PC-3 (cell line): ENCODE measurements around the gene IGFBP4. TPM values are rescaled to one million over a fixed set of nuclear protein-coding genes. Genes with fewer than 3 reads are reported as not detected.

Source experiments
- ATAC-seq: fragments of 200-7000 bp; cut with Tn5 transposase; 2 replicates; pipeline ENCODE4 v1.9.1; 2020; ENCODE audit warnings: mild to moderate bottlenecking, moderate library complexity
- BruUV-seq: library from RNA; stranded (reverse); fragments of 400-500 nt; replicated peaks from 2 replicates; lab custom pipeline; 2021; lab: Mats Ljungman, UMichigan
- CTCF ChIA-PET: fragments of 300-600 bp; sonication (Branson Sonifier 250); formaldehyde crosslinking; loops from one replicate; lab custom pipeline; 2022; ENCODE audit warnings: antibody characterized with exemption; lab: Charles Lee
- POLR2A ChIA-PET: fragments of 300-600 bp; sonication (Branson Sonifier 250); formaldehyde crosslinking; loops from one replicate; lab custom pipeline; 2022; ENCODE audit warnings: antibody characterized with exemption; ENCODE audit not compliant: unreplicated experiment; lab: Charles Lee
- DNase-seq: peaks from one replicate; pipeline ENCODE4 v3.0.0-alpha.2; 2015
- H2AFZ ChIP-seq: fragments of 300-600 bp; sonication (generic); 2 replicates; pipeline ENCODE4 v1.6.0; 2016; ENCODE audit warnings: antibody characterized with exemption, low read length
- H3F3A ChIP-seq: fragments of 300-600 bp; sonication (generic); one replicate; pipeline ENCODE4 v1.6.0; 2017; ENCODE audit warnings: antibody characterized with exemption, low read length, control low read depth, mild to moderate bottlenecking; ENCODE audit not compliant: unreplicated experiment
- H3K27ac ChIP-seq: fragments of 300-600 bp; sonication (generic); 2 replicates; pipeline ENCODE4 v1.5.1; 2016; ENCODE audit warnings: mild to moderate bottlenecking, low read length
- H3K27me3 ChIP-seq: fragments of 300-600 bp; sonication (generic); 2 replicates; pipeline ENCODE4 v1.6.1; 2016; ENCODE audit warnings: low read length, mixed read lengths
- H3K36me3 ChIP-seq: fragments of 300-600 bp; sonication (generic); 2 replicates; pipeline ENCODE4 v1.6.1; 2016; ENCODE audit warnings: low read depth, mixed run types, low read length, mixed read lengths
- H3K4me1 ChIP-seq: fragments of 300-600 bp; sonication (generic); 2 replicates; pipeline ENCODE4 v1.5.1; 2016; ENCODE audit warnings: low read length; ENCODE audit not compliant: insufficient read depth
- H3K4me2 ChIP-seq: fragments of 300-600 bp; sonication (generic); 2 replicates; pipeline ENCODE4 v1.6.0; 2016; ENCODE audit warnings: low read length
- H3K4me3 ChIP-seq: fragments of 300-600 bp; sonication (generic); 2 replicates; pipeline ENCODE4 v1.5.1; 2016; ENCODE audit warnings: mild to moderate bottlenecking, low read length, mixed read lengths
- H3K79me2 ChIP-seq: fragments of 300-600 bp; sonication (generic); 2 replicates; pipeline ENCODE4 v1.6.1; 2017; ENCODE audit warnings: low read length, mixed read lengths
- H3K9ac ChIP-seq: fragments of 300-600 bp; sonication (generic); 2 replicates; pipeline ENCODE4 v1.6.0; 2016; ENCODE audit warnings: mild to moderate bottlenecking, low read length
- H3K9me2 ChIP-seq: fragments of 300-600 bp; sonication (generic); replicated peaks from 2 replicates; pipeline ENCODE4 v1.6.1; 2016; ENCODE audit warnings: mixed run types, low read length, mixed read lengths
- H3K9me3 ChIP-seq: fragments of 300-600 bp; sonication (generic); 2 replicates; pipeline ENCODE4 v1.6.1; 2016; ENCODE audit warnings: low read length, mixed read lengths
- H4K20me1 ChIP-seq: fragments of 300-600 bp; sonication (generic); 2 replicates; pipeline ENCODE4 v1.6.1; 2016; ENCODE audit warnings: low read length, mixed read lengths
- CTCF ChIP-seq: fragments of 300-600 bp; sonication (generic); conservative IDR thresholded peaks from 2 replicates; pipeline ENCODE4 v1.5.1; 2017; ENCODE audit warnings: antibody characterized with exemption, low read depth, mild to moderate bottlenecking, low read length
- EZH2 ChIP-seq: fragments of 300-600 bp; sonication (generic); IDR thresholded peaks from one replicate; pipeline ENCODE4 v1.6.1; 2017; ENCODE audit warnings: antibody characterized with exemption, mild to moderate bottlenecking, low read length; ENCODE audit not compliant: unreplicated experiment
- EZH2phosphoT487 ChIP-seq: fragments of 300-600 bp; sonication (generic); IDR thresholded peaks from 2 replicates; pipeline ENCODE4 v1.6.1; 2018; ENCODE audit warnings: mild to moderate bottlenecking, antibody characterized with exemption, low read length, borderline replicate concordance
- intact Hi-C: fragments of 100-400 bp; cut with micrococcal nuclease; formaldehyde crosslinking; loops from 2 replicates; pipeline ENCODE4 v1.9.0; 2023
- total RNA-seq: library from RNA; depleted of rRNA; stranded (reverse); fragments of >200 nt; gene quantifications from 2 replicates; pipeline ENCODE4 v1.2.3, GENCODE V29; 2014

Gene IGFBP4
- total RNA-seq, 1 experiment from 2014 or later = 164 TPM

GRCh38 chr17:40468560-40468959 is 25.3 kb downstream of the IGFBP4 start:
- POLR2A ChIA-PET = no interaction called here
- no peaks in the 10 kb centered on the region for H3K9me3 ChIP-seq
- no peaks in the 10 kb centered on the region for H3K36me3 ChIP-seq
- intact Hi-C loops = no loop called here
- no peaks in the 10 kb centered on the region for H3F3A ChIP-seq
- ATAC-seq (no peak), DNase-seq (no peak)
- no peak overlapping the region for H3K4me3 ChIP-seq
- H3K27ac ChIP-seq = no peak overlapping the region
- no peaks in the 10 kb centered on the region for H3K4me1 ChIP-seq
- BruUV-seq = no TSS peak
- H3K79me2 ChIP-seq = no peaks in the 10 kb centered on the region
- no peaks in the 10 kb centered on the region for H3K9me2 ChIP-seq
- CTCF ChIA-PET = no interaction called here
- TF ChIP-seq CTCF = no peak
- TF ChIP-seq EZH2 = no peak
- no peak for TF ChIP-seq EZH2phosphoT487
- no peak overlapping the region for H3K9ac ChIP-seq
- no peaks in the 10 kb centered on the region for H4K20me1 ChIP-seq
- no peak overlapping the region for H3K4me2 ChIP-seq
- H3K27me3 ChIP-seq = no peaks in the 10 kb centered on the region
- no peak overlapping the region for H2AFZ ChIP-seq

- no peak for ATAC-seq
- no peak overlapping the region for H2AFZ ChIP-seq
Measured at GRCh38 chr17:40469805-40470675, 26.8 kb downstream of the IGFBP4 start.

GRCh38 chr17:40470932-40471828 is 27.9 kb downstream of the IGFBP4 start:
- ATAC-seq (no peak), DNase-seq (peak; percentile 12)
- no peaks in the 10 kb centered on the region for H3K4me1 ChIP-seq
- intact Hi-C loops = no loop called here
- H3F3A ChIP-seq = no peaks in the 10 kb centered on the region
- no peak overlapping the region for H3K4me3 ChIP-seq
- TF ChIP-seq EZH2 (no peak), CTCF (no peak), EZH2phosphoT487 (no peak)
- no peaks in the 10 kb centered on the region for H3K36me3 ChIP-seq
- no TSS peak for BruUV-seq
- no peak overlapping the region for H2AFZ ChIP-seq
- H3K4me2 ChIP-seq = no peak overlapping the region
- H3K79me2 ChIP-seq = no peaks in the 10 kb centered on the region
- H4K20me1 ChIP-seq = no peaks in the 10 kb centered on the region
- H3K27ac ChIP-seq = no peak overlapping the region
- H3K9me2 ChIP-seq = no peaks in the 10 kb centered on the region
- no peaks in the 10 kb centered on the region for H3K27me3 ChIP-seq
- H3K9ac ChIP-seq = no peak overlapping the region
- no peaks in the 10 kb centered on the region for H3K9me3 ChIP-seq
- CTCF ChIA-PET = no interaction called here
- POLR2A ChIA-PET = no interaction called here

More at GRCh38 chr17:40469805-40470675, 26.8 kb downstream of the IGFBP4 start:
- no peak overlapping the region for H3K4me3 ChIP-seq
- H3K9me2 ChIP-seq = no peaks in the 10 kb centered on the region
- no peaks in the 10 kb centered on the region for H3K4me1 ChIP-seq
- no peaks in the 10 kb centered on the region for H4K20me1 ChIP-seq
- no peak overlapping the region for H3K9ac ChIP-seq
- H3K79me2 ChIP-seq = no peaks in the 10 kb centered on the region
- no peak for TF ChIP-seq EZH2
- no peak for TF ChIP-seq EZH2phosphoT487
- CTCF ChIA-PET = no interaction called here
- no peaks in the 10 kb centered on the region for H3F3A ChIP-seq
- H3K27ac ChIP-seq = no peak overlapping the region
- no peaks in the 10 kb centered on the region for H3K9me3 ChIP-seq
- intact Hi-C loops = no loop called here
- peak; percentile 4 for DNase-seq
- H3K36me3 ChIP-seq = no peaks in the 10 kb centered on the region
- POLR2A ChIA-PET = interaction anchor here (0.5 kb wide), 1 partner anchor 349 kb away, joined by 9 read pairs; no protein-coding TSS in a partner anchor
- no peak overlapping the region for H3K4me2 ChIP-seq
- H3K27me3 ChIP-seq = no peaks in the 10 kb centered on the region
- no TSS peak for BruUV-seq
